Measurements from ENCODE around the gene RHEB. TPM values are rescaled to one million over a fixed set of nuclear protein-coding genes. Genes with fewer than 3 reads are reported as not detected.

The RHEB gene
- total RNA-seq, 1 donor from 2014 or later = 113 TPM

GRCh38 chr7:151425670-151426440, 93.8 kb downstream of the RHEB start:
- peaks cover 7% of the 10 kb centered on the region for H3K27me3 ChIP-seq (ENCODE audit: low read depth)
- no peak for DNase-seq
- H3K9me3 ChIP-seq (replicated peaks) = no peaks in the 10 kb centered on the region
- H3K4me1 ChIP-seq = peaks cover 5% of the 10 kb centered on the region
- H3K4me3 ChIP-seq = peak overlapping the region; percentile 15
- peak overlapping the region; percentile 31 for H3K27ac ChIP-seq (replicated peaks)
- no peaks in the 10 kb centered on the region for H3K36me3 ChIP-seq
- no peak for TF ChIP-seq CTCF (IDR thresholded peaks at IDR 0.05; ENCODE audit: borderline replicate concordance)
- intact Hi-C loops (cut with micrococcal nuclease) = no loop called here

GRCh38 chr7:151424799-151425198, 94.9 kb downstream of the RHEB start:
- intact Hi-C loops (cut with micrococcal nuclease) = no loop called here
- H3K27ac ChIP-seq (replicated peaks) = no peak overlapping the region
- H3K4me1 ChIP-seq = peaks cover 5% of the 10 kb centered on the region
- peaks cover 6% of the 10 kb centered on the region for H3K9me3 ChIP-seq (replicated peaks)
- no peaks in the 10 kb centered on the region for H3K36me3 ChIP-seq
- DNase-seq = no peak
- TF ChIP-seq CTCF (IDR thresholded peaks at IDR 0.05; ENCODE audit: borderline replicate concordance) = no peak
- peaks cover 11% of the 10 kb centered on the region for H3K27me3 ChIP-seq (ENCODE audit: low read depth)
- no peak overlapping the region for H3K4me3 ChIP-seq

GRCh38 chr7:151423936-151424335, 95.8 kb downstream of the RHEB start:
- TF ChIP-seq CTCF (IDR thresholded peaks at IDR 0.05; ENCODE audit: borderline replicate concordance) = no peak
- Histone ChIP-seq H3K4me3 (no peak overlapping the region), H3K27me3 (ENCODE audit: low read depth) (peaks cover 11% of the 10 kb centered on the region), H3K4me1 (peaks cover 5% of the 10 kb centered on the region), H3K36me3 (no peaks in the 10 kb centered on the region), H3K27ac (replicated peaks) (no peak overlapping the region), H3K9me3 (replicated peaks) (peaks cover 15% of the 10 kb centered on the region)
- no peak for DNase-seq
- intact Hi-C loops (cut with micrococcal nuclease) = no loop called here

GRCh38 chr7:151423226-151423625, 96.5 kb downstream of the RHEB start:
- H3K27me3 ChIP-seq (ENCODE audit: low read depth) = peaks cover 11% of the 10 kb centered on the region

GRCh38 chr7:151422212-151422611, 97.5 kb downstream of the RHEB start:
- no peaks in the 10 kb centered on the region for H3K36me3 ChIP-seq
- intact Hi-C loops (cut with micrococcal nuclease) = no loop called here
- no peak overlapping the region for H3K4me3 ChIP-seq
- no peak for TF ChIP-seq CTCF (IDR thresholded peaks at IDR 0.05; ENCODE audit: borderline replicate concordance)
- no peak for DNase-seq
- H3K27me3 ChIP-seq (ENCODE audit: low read depth) = peaks cover 11% of the 10 kb centered on the region
- peaks cover 5% of the 10 kb centered on the region for H3K4me1 ChIP-seq
- H3K9me3 ChIP-seq (replicated peaks) = peaks cover 18% of the 10 kb centered on the region
- H3K27ac ChIP-seq (replicated peaks) = no peak overlapping the region

More at GRCh38 chr7:151423226-151423625, 96.5 kb downstream of the RHEB start:
- Histone ChIP-seq H3K9me3 (replicated peaks) (peaks cover 18% of the 10 kb centered on the region), H3K4me1 (peaks cover 5% of the 10 kb centered on the region), H3K4me3 (no peak overlapping the region), H3K36me3 (no peaks in the 10 kb centered on the region), H3K27ac (replicated peaks) (no peak overlapping the region)
- intact Hi-C loops (cut with micrococcal nuclease) = no loop called here
- no peak for DNase-seq
- no peak for TF ChIP-seq CTCF (IDR thresholded peaks at IDR 0.05; ENCODE audit: borderline replicate concordance)

All from left ventricle myocardium inferior (tissue), 1 donor.